ENCODE data around the gene FHOD1. TPM values are rescaled to one million over a fixed set of nuclear protein-coding genes. Genes with fewer than 3 reads are reported as not detected.

The FHOD1 gene
- total and polyA plus RNA-seq, 9 of the 15 experiments (the other 6 are each of a cell fraction or from before 2014, with no cell fraction given): 18.7 to 126 (median 32.3) TPM

DNA sequence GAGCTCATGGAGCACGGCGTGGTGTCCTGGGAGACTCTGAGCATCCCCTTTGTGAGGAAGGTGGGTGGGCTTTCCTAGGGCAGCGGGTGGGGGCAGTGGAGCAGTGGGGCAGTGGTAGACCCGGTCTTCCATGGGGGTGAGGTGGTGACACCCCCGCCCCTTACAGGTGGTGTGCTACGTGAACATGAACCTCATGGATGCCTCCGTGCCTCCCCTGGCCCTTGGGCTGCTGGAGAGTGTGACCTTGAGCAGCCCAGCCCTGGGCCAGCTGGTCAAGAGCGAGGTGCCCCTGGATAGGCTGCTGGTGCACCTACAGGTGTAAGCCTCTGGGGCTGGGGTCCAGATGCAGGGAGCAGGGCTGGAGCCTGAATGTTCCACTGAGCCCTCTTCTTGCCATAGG, 46.8 kb downstream of the FHOD1 start:
- Histone ChIP-seq H3K4me3 (no peak overlapping the region), H3K36me3 (ENCODE audit: control insufficient read depth, insufficient read depth, low read length) (peaks cover 85% of the 10 kb centered on the region; the same call in 2 of the 3 replicates), H3K9me3 (replicated peaks; ENCODE audit: control insufficient read depth, insufficient read depth, low read depth, low read length) (no peaks in the 10 kb centered on the region), H3K4me1 (replicated peaks in 1 of 2; ENCODE audit: control insufficient read depth in 2 of 2, insufficient read depth in 2 of 2, low read length in 2 of 2) (peaks cover 0 to 42% of the 10 kb centered on the region in 2 experiments; a peak in 1 of 5 replicates), H3K79me2 (ENCODE audit: control insufficient read depth, insufficient read depth, low read length) (0 out of 3 replicates have a peak, but pooled peaks cover 4% of the 10 kb centered on the region), H3K27ac (ENCODE audit: extremely low read depth, low read depth, low read length) (no peak overlapping the region), H3K9me1 (ENCODE audit: control insufficient read depth, insufficient read depth, low read length) (no peaks in the 10 kb centered on the region), H4K20me1 (replicated peaks; ENCODE audit: control insufficient read depth, insufficient read depth, low read length) (no peaks in the 10 kb centered on the region), H3K9ac (ENCODE audit: insufficient read depth in 1 of 2, low read depth in 2 of 2, low read length in 2 of 2) (no peak overlapping the region), H2AFZ (ENCODE audit: low read depth, low read length) (no peak overlapping the region), H3K4me2 (ENCODE audit: insufficient read depth, low read length) (no peak overlapping the region), H3K27me3 (ENCODE audit: control insufficient read depth in 2 of 2, insufficient read depth in 2 of 2, low read length in 2 of 2) (no peaks in the 10 kb centered on the region)
- ChIA-PET POLR2A (no interaction called here), CTCF (ENCODE audit: low intra/inter-chr PET ratio) (no interaction called here)
- TF ChIP-seq, protein P1, sequence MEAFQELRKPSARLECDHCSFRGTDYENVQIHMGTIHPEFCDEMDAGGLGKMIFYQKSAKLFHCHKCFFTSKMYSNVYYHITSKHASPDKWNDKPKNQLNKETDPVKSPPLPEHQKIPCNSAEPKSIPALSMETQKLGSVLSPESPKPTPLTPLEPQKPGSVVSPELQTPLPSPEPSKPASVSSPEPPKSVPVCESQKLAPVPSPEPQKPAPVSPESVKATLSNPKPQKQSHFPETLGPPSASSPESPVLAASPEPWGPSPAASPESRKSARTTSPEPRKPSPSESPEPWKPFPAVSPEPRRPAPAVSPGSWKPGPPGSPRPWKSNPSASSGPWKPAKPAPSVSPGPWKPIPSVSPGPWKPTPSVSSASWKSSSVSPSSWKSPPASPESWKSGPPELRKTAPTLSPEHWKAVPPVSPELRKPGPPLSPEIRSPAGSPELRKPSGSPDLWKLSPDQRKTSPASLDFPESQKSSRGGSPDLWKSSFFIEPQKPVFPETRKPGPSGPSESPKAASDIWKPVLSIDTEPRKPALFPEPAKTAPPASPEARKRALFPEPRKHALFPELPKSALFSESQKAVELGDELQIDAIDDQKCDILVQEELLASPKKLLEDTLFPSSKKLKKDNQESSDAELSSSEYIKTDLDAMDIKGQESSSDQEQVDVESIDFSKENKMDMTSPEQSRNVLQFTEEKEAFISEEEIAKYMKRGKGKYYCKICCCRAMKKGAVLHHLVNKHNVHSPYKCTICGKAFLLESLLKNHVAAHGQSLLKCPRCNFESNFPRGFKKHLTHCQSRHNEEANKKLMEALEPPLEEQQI (IDR thresholded peaks at IDR 0.05): no peak
- TF ChIP-seq, protein P2, sequence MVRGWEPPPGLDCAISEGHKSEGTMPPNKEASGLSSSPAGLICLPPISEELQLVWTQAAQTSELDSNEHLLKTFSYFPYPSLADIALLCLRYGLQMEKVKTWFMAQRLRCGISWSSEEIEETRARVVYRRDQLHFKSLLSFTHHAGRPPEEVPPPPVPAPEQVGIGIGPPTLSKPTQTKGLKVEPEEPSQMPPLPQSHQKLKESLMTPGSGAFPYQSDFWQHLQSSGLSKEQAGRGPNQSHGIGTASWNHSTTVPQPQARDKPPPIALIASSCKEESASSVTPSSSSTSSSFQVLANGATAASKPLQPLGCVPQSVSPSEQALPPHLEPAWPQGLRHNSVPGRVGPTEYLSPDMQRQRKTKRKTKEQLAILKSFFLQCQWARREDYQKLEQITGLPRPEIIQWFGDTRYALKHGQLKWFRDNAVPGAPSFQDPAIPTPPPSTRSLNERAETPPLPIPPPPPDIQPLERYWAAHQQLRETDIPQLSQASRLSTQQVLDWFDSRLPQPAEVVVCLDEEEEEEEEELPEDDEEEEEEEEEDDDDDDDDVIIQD (CRISPR knock-in tag; IDR thresholded peaks at IDR 0.05): no peak
- TF ChIP-seq, protein P3, sequence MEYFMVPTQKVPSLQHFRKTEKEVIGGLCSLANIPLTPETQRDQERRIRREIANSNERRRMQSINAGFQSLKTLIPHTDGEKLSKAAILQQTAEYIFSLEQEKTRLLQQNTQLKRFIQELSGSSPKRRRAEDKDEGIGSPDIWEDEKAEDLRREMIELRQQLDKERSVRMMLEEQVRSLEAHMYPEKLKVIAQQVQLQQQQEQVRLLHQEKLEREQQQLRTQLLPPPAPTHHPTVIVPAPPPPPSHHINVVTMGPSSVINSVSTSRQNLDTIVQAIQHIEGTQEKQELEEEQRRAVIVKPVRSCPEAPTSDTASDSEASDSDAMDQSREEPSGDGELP (CRISPR knock-in tag; IDR thresholded peaks at IDR 0.05; ENCODE audit: borderline replicate concordance): 0 out of 2 replicates have a peak, but pooled peaks have one; percentile 11
- TF ChIP-seq POLR2G (IDR thresholded peaks at IDR 0.05; ENCODE audit: low read depth, low read length) (peak; percentile 58; the same call in 1 of the 2 replicates), RBFOX2 (IDR thresholded peaks at IDR 0.05; ENCODE audit: low read depth, low read length) (peak; percentile 32; the same call in 1 of the 2 replicates), BHLHE40 (IDR thresholded peaks at IDR 0.05; ENCODE audit: low read length) (no peak), SMAD2 (IDR thresholded peaks at IDR 0.05; ENCODE audit: low read depth, low read length) (no peak), ZNF586 (CRISPR knock-in tag; conservative IDR thresholded peaks at IDR 0.05) (no peak), KAT2B (IDR thresholded peaks at IDR 0.05; ENCODE audit: low read depth, low read length) (no peak), NCOR1 (IDR thresholded peaks at IDR 0.05) (no peak), DACH1 (IDR thresholded peaks at IDR 0.05; ENCODE audit: partially characterized antibody) (no peak)
- TF ChIP-seq, protein P4, sequence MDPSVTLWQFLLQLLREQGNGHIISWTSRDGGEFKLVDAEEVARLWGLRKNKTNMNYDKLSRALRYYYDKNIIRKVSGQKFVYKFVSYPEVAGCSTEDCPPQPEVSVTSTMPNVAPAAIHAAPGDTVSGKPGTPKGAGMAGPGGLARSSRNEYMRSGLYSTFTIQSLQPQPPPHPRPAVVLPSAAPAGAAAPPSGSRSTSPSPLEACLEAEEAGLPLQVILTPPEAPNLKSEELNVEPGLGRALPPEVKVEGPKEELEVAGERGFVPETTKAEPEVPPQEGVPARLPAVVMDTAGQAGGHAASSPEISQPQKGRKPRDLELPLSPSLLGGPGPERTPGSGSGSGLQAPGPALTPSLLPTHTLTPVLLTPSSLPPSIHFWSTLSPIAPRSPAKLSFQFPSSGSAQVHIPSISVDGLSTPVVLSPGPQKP (CRISPR knock-in tag; IDR thresholded peaks at IDR 0.05): no peak
- in situ Hi-C loops (cut with MboI) (no loop called here), intact Hi-C loops (cut with micrococcal nuclease) (no loop called here)
- FAIRE-seq (no peak), ATAC-seq (no peak), DNase-seq (ENCODE audit: extremely low read depth in 1 of 4, low spot score in 3 of 4) (no peak)
- 98% methylated on average over 6 of the region's 8 CpGs for WGBS (ENCODE audit: insufficient coverage, low coverage, missing lambda C conversion rate)
- no TSS peak for BruUV-seq (replicated peaks)

Measured in K562 (cell line).